ENCODE measurements around the gene SUB1. TPM values are rescaled to one million over a fixed set of nuclear protein-coding genes. Genes with fewer than 3 reads are reported as not detected.

Gene SUB1
- total RNA-seq, 1 donor from 2014 or later, result 128 TPM

GRCh38 chr5:32600054-32600622 is 14.8 kb downstream of the SUB1 start:
- Histone ChIP-seq H3K36me3 (ENCODE audit: control insufficient read depth, insufficient read depth, low read length) (peaks cover 5% of the 10 kb centered on the region), H3K4me3 (ENCODE audit: low read depth, low read length) (no peak overlapping the region), H3K27me3 (ENCODE audit: control insufficient read depth, insufficient read depth, low read length) (no peaks in the 10 kb centered on the region)
- peak; percentile 63 for DNase-seq (ENCODE audit: low read depth)
- no peak for FAIRE-seq
- TF ChIP-seq, protein P1, sequence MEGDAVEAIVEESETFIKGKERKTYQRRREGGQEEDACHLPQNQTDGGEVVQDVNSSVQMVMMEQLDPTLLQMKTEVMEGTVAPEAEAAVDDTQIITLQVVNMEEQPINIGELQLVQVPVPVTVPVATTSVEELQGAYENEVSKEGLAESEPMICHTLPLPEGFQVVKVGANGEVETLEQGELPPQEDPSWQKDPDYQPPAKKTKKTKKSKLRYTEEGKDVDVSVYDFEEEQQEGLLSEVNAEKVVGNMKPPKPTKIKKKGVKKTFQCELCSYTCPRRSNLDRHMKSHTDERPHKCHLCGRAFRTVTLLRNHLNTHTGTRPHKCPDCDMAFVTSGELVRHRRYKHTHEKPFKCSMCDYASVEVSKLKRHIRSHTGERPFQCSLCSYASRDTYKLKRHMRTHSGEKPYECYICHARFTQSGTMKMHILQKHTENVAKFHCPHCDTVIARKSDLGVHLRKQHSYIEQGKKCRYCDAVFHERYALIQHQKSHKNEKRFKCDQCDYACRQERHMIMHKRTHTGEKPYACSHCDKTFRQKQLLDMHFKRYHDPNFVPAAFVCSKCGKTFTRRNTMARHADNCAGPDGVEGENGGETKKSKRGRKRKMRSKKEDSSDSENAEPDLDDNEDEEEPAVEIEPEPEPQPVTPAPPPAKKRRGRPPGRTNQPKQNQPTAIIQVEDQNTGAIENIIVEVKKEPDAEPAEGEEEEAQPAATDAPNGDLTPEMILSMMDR (IDR thresholded peaks at IDR 0.05; ENCODE audit: insufficient read depth, low read length, severe bottlenecking), result no peak

DNA sequence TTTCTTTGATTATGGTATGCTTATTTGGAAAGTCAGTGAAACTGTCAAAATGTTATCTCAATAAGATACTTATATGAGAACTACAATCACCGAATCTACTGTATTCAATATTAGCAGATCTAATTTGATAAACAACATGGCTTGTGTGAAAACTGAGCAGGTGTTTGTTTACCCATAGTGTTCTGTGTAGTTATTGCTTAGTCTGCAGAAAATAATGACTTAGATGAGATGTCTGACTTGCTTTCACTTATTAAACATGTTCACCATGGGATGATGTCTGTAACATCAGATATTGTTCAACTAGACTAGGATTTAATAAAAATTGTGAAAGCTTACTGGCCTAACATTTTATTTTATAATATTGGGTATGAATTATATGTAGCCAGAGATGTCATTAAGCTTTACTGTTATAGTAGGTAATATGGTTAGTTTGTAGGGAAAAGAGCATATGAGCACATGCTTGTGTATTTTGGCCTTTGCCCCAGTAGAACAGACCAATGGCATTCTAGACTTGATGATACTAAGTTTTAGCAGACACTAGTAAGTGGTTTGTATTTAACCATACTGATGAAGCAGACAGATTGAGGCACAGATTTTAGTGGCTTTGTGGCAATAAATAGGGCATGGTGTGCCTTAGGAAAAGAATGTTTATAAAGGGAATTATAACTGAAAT is 16.4 kb downstream of the SUB1 start:
- DNase-seq (ENCODE audit: low read depth) (no peak), FAIRE-seq (no peak)
- TF ChIP-seq, protein P1 (IDR thresholded peaks at IDR 0.05; ENCODE audit: insufficient read depth, low read length, severe bottlenecking), result no peak
- no peaks in the 10 kb centered on the region for H3K27me3 ChIP-seq (ENCODE audit: control insufficient read depth, insufficient read depth, low read length)
- H3K36me3 ChIP-seq (ENCODE audit: control insufficient read depth, insufficient read depth, low read length), result peaks cover 2% of the 10 kb centered on the region
- no peak overlapping the region for H3K4me3 ChIP-seq (ENCODE audit: low read depth, low read length)

- FAIRE-seq (no peak), DNase-seq (ENCODE audit: low read depth) (no peak)
- H3K27me3 ChIP-seq (ENCODE audit: control insufficient read depth, insufficient read depth, low read length), result no peaks in the 10 kb centered on the region
- TF ChIP-seq, protein P1 (IDR thresholded peaks at IDR 0.05; ENCODE audit: insufficient read depth, low read length, severe bottlenecking), result no peak
- H3K36me3 ChIP-seq (ENCODE audit: control insufficient read depth, insufficient read depth, low read length), result peaks cover 2% of the 10 kb centered on the region
- no peak overlapping the region for H3K4me3 ChIP-seq (ENCODE audit: low read depth, low read length)
These were observed 17.5 kb downstream of the SUB1 start for GRCh38 chr5:32602906-32603305.

DNA sequence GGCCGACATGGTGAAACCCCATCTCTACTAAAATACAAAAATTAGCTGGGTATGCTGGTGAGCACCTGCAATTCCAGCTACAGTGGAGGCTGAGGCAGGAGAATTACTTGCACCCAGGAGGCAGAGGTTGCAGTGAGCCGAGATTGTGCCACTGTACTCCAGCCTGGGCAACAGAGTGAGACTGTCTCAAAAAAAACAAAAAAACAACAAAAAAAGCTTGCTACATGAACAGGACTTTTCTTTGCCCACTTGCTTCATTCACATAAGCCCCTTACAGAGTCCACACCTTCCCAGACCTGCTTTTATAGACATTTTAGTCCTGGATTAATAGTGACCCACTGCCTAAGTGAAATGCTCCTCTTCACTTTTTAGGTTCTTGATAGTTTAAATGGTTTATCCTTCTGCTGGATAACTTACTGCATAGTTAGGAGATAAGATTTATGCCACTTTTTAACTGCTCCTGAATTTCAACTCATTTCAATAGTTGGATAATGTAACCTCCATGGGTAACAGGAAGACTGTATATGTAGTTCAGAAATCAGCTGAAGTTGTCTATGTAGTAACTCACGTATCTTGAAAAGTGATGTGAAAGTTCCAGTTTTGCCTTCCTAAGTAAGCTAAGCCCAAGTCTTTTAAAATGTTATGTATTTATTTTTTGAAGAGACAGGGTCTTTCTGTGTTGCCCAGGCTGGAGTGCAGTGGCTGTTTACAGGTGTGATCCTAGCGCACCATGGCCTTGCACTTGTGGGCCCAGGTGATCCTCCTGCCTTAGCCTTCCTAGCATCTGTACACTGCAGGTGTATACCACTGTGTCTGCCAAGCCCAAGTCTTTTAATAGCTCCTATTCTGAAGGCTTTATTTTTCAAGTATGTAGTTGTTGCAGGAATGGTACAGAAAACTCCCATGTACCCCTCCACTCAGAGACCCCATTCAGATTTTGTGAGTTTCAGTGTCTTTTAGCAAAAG is 19.7 kb downstream of the SUB1 start:
- FAIRE-seq (no peak), DNase-seq (ENCODE audit: low read depth) (no peak)
- Histone ChIP-seq H3K4me3 (ENCODE audit: low read depth, low read length) (no peak overlapping the region), H3K36me3 (ENCODE audit: control insufficient read depth, insufficient read depth, low read length) (no peaks in the 10 kb centered on the region), H3K27me3 (ENCODE audit: control insufficient read depth, insufficient read depth, low read length) (no peaks in the 10 kb centered on the region)
- TF ChIP-seq, protein P1 (IDR thresholded peaks at IDR 0.05; ENCODE audit: insufficient read depth, low read length, severe bottlenecking), result no peak

DNA sequence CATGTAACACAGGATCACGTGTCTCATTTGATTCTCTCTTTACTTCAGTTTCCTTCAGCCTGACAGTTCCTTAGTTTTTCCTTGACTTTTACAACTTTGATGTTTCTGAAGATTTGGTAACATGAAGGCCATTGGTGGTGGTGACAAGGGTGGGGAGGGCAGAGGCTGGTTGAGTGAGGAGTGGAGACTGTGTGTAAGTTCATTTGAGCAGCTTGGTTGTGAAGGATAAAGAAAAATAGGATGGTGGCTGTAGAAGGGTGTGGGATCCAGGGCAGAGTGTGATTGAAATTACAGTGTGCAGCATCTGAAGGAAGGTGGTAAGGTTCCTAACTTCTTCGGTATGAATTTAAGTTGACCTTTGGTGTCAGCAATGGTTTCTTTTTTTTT is 20.4 kb downstream of the SUB1 start:
- H3K27me3 ChIP-seq (ENCODE audit: control insufficient read depth, insufficient read depth, low read length), result no peaks in the 10 kb centered on the region
- no peak overlapping the region for H3K4me3 ChIP-seq (ENCODE audit: low read depth, low read length)
- DNase-seq (ENCODE audit: low read depth) (no peak), FAIRE-seq (no peak)
- H3K36me3 ChIP-seq (ENCODE audit: control insufficient read depth, insufficient read depth, low read length), result no peaks in the 10 kb centered on the region
- TF ChIP-seq, protein P1 (IDR thresholded peaks at IDR 0.05; ENCODE audit: insufficient read depth, low read length, severe bottlenecking), result no peak
